Activated naive CD8-positive, alpha-beta T cell treated with anti-CD3 and anti-CD28 coated beads, Interleukin-2, amount 10 ng/mL, durations not matched to agents 7 days and 5 days (primary cell): ENCODE data around the gene RNASE12. TPM values are rescaled to one million over a fixed set of nuclear protein-coding genes. Genes with fewer than 3 reads are reported as not detected.
"Not testable (repeated sequence)": the region's sequence is repeated elsewhere in the genome, so short reads cannot be mapped to it uniquely, and the experiment has no call there.

Source experiments
- ATAC-seq: fragments of 150-1000 bp; cut with Tn5 transposase; one replicate; pipeline ENCODE4 v1.10.0; 2021; ENCODE audit warnings: low read depth, moderate library complexity
- POLR2A ChIA-PET: fragments of 350-600 bp; sonication (Branson Sonifier 250); formaldehyde crosslinking; loops from one replicate; lab custom pipeline; 2021; ENCODE audit warnings: antibody characterized with exemption; lab: Charles Lee
- DNase-seq: peaks from one replicate; pipeline ENCODE4 v3.0.0; 2021
- H3K27ac Mint-ChIP-seq: one replicate; pipeline ENCODE4 v1.8.0; 2022; ENCODE audit warnings: mild to moderate bottlenecking, mixed read lengths
- H3K27me3 Mint-ChIP-seq: one replicate; pipeline ENCODE4 v1.8.0; 2022; ENCODE audit warnings: mild to moderate bottlenecking, moderate library complexity, mixed read lengths
- H3K36me3 Mint-ChIP-seq: one replicate; pipeline ENCODE4 v1.8.0; 2021; ENCODE audit warnings: mild to moderate bottlenecking, mixed read lengths
- H3K4me1 Mint-ChIP-seq: one replicate; pipeline ENCODE4 v1.8.0; 2021; ENCODE audit warnings: mixed read lengths
- H3K4me3 Mint-ChIP-seq: one replicate; pipeline ENCODE4 v1.8.0; 2022; ENCODE audit warnings: mild to moderate bottlenecking, moderate library complexity, mixed read lengths
- H3K9me3 Mint-ChIP-seq: one replicate; pipeline ENCODE4 v1.8.0; 2021; ENCODE audit warnings: mixed read lengths
- total RNA-seq, 2 experiments: library from RNA; stranded (reverse); gene quantifications; one replicate each; pipeline ENCODE4 v1.2.3, GENCODE V29; 2021

RNASE12 gene
- total RNA-seq, 2 experiments from 2014 or later = not detected

DNA sequence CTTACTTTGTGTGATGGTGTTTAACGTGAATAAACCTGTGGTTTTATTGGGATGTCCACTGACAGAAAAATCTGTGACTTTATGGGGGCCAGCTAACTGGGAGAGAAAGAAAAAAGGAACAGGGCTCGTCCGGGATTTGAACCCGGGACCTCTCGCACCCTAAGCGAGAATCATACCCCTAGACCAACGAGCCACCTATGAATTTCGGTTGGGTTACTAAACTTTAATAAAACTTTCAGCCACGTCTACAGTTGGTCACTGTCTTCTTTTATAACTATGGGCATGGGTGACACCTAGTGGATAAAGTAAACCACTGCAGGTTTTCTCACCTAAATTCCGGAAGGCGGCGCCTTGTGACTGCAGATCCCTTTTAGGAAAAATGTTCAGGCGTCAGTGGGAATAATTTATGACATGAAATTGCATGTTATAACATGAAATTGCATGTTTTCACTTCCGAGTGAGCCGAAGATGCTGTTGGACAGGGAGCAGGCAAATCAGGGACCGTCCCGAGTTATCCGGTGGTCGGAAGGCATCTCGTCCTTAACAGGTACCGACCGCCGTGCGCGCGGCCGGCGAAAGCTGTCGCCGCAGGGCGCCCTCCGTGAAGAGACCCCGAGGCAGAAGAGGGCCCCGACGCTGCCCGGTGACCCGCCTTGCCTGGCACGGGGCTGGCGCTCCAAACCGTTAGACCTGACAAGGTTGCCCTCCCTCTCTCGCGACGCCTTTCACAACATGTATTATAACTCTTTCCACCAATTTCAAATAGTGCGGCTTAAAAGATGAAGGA is 18.2 kb upstream of the RNASE12 start:
- H3K4me3 Mint-ChIP-seq = no peak overlapping the region
- no peaks in the 10 kb centered on the region for H3K36me3 Mint-ChIP-seq
- POLR2A ChIA-PET = interaction anchor here (0.6 to 1.7 kb wide), 6 partner anchors 10 to 266 kb away, joined by 3 to 11 read pairs (median 3); partner anchors contain the start of genes APEX1, OSGEP, PARP2 and PNP
- no peaks in the 10 kb centered on the region for H3K27me3 Mint-ChIP-seq
- H3K27ac Mint-ChIP-seq = no peak overlapping the region
- H3K4me1 Mint-ChIP-seq = peaks cover 1% of the 10 kb centered on the region
- ATAC-seq (peak; percentile 5), DNase-seq (peak; percentile 68)
- H3K9me3 Mint-ChIP-seq = no peaks in the 10 kb centered on the region

DNA sequence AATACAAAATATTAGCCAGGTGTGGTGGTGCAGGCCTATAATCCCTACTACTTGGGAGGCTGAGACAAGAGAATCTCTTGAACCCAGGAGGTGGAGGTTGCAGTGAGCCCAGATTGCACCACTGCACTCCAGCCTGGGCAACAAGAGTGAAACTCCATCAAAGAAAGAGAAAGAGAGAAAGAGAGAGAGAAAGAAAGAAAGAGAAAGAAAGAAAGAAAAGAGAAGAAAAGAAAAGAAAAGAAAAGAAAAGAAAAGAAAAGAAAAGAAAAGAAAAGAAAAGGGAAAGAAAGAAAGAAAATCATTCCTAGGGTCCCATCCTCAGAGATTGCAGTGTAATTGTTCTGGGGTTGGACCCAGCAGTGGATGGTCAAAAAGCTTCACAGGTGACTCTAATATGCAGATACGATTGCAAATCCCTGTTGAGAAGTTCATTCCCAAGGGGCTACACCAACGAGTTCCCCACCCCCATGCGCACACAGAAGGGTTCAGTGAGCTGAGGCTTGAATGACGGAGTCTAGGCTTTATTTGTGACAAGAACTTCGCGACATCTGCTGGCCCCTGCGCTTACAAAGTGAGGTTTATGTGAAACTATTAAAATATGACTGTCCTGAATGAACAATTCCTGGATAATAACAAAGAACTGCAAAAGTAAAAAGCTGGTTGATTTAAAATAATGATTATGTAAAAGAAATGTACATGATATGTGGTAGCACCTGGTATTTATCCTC is 17.4 kb upstream of the RNASE12 start:
- Mint-ChIP-seq H3K4me1 (peaks cover 1% of the 10 kb centered on the region), H3K27me3 (no peaks in the 10 kb centered on the region), H3K9me3 (no peaks in the 10 kb centered on the region), H3K36me3 (no peaks in the 10 kb centered on the region), H3K27ac (no peak overlapping the region), H3K4me3 (peak overlapping the region; percentile 14)
- DNase-seq (no peak), ATAC-seq (no peak)
- POLR2A ChIA-PET = interaction anchor here (1.7 kb wide), 1 partner anchor 139 kb away, joined by 3 read pairs; the partner anchor contains the start of gene PNP

DNA sequence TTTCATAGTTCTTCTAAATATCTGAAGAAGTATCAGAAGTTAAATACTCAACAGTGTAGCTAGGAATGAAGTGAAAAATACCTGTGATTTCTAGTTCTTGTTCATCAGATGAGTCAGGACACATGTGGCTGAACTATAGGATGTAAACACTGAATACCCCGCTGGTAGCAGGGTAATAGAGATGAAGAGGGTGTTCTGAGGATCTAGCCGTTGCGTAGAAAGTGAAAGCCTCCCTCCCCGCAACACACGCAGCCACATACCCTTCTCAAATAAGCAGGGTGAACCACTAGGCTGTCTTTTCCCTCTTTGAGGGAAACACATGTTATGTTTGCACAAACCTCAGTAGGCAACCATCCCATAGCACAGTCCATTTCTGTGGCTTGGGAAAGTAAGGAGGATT is 16.4 kb upstream of the RNASE12 start:
- Mint-ChIP-seq H3K4me1 (peaks cover 1% of the 10 kb centered on the region), H3K36me3 (no peaks in the 10 kb centered on the region), H3K27ac (no peak overlapping the region), H3K27me3 (no peaks in the 10 kb centered on the region), H3K9me3 (no peaks in the 10 kb centered on the region), H3K4me3 (no peak overlapping the region)
- ATAC-seq (no peak), DNase-seq (no peak)
- POLR2A ChIA-PET = interaction anchor here (1.7 kb wide), 1 partner anchor 139 kb away, joined by 3 read pairs; the partner anchor contains the start of gene PNP

DNA sequence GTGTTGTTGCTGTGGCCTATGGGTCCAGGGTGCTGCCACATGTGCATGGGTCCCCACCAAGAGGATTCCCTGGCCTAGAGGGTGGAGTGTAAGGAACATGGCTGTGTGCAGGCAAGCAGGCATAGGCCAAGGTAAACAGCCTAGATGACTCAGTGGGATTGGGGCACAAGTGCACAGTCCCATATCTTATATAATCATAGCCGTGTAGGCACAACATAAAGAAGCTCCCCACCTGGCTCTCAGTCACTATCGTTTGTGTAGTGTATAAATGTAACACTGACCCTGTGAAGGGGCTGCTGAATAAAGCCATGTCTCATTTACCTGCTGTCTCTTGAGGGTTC is 15.7 kb upstream of the RNASE12 start:
- Mint-ChIP-seq H3K36me3 (no peaks in the 10 kb centered on the region), H3K27ac (no peak overlapping the region), H3K27me3 (no peaks in the 10 kb centered on the region), H3K4me1 (peaks cover 1% of the 10 kb centered on the region), H3K4me3 (no peak overlapping the region), H3K9me3 (no peaks in the 10 kb centered on the region)
- no peak for ATAC-seq
- POLR2A ChIA-PET = no interaction called here
- no peak for DNase-seq

DNA sequence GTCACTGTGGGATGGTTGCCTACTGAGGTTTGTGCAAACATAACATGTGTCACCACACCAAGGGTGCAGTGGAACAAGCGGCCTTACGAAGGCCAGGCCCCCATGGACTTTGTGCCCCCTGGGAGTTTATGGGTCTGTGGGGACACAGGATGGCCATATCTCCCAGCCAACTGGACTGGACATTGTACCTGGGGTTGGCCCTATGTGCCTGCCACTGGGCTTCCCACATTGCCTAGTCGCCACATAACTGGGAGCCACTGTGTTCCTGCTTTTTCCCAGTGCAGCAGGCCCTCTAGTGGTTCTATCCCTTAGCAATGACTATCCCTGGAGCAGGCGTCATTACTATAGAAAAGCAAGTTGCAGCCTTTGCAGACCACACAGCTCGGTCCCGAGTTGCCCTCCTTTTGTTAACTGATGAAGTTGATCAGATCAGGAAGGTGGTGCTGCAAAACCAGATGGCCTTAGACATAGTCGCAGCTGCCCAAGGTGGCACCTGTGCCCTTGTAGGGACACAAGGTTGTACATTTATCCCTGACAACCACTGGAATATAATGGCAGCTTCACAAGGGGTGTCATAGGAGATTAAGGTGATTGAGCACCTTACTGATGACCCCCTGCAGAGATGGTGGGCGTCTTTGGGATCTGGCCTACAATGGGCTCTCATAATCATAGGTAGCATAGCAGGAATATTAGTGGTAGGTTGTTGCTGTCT is 15.2 kb upstream of the RNASE12 start:
- no peak overlapping the region for H3K4me3 Mint-ChIP-seq
- DNase-seq (no peak), ATAC-seq (no peak)
- POLR2A ChIA-PET = interaction anchor here (1.0 kb wide), 1 partner anchor 187 kb away, joined by 3 read pairs; no protein-coding TSS in a partner anchor
- no peaks in the 10 kb centered on the region for H3K36me3 Mint-ChIP-seq
- H3K27ac Mint-ChIP-seq = no peak overlapping the region
- H3K9me3 Mint-ChIP-seq = no peaks in the 10 kb centered on the region
- no peaks in the 10 kb centered on the region for H3K27me3 Mint-ChIP-seq
- peaks cover 1% of the 10 kb centered on the region for H3K4me1 Mint-ChIP-seq

DNA sequence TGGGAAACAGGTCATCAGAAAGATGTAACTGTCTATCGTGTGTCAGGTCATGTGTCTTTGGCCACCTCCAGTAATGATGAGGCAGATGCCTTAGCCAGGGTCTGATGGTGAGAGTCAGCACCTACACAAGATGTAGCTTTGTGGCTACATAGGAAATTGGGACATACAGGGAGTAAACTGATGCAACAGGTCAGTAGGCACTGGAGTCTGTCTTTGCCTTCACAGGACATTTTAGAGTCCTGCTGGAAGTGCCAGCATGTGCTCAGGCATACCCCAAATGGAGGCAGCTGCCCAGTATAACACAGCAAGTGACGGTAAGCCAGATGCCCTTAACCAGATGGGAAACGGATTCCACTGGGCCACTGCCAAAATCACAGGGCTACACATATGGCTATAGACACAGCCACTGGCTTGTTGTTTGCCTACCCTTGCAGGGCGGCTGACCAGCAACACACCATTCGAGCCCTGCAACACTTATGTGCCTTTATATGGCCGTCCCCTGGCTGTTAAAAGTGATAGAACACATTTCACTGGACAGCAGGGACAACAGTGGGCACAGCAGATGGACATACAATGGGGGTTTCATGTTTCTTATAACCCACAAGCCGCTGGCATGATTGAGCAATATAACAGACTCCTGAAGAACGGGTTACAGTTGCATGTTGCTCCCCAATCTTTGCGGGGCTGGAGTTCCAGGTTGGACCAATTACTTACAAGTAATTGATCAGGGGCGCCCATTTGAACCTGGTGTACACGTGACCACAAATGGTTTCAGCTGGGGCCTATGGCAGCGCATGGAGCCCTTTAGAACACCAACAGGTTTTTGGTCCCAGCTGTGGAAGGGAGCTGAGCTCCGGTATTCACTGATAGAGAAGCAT is 12.9 kb upstream of the RNASE12 start:
- no peaks in the 10 kb centered on the region for H3K9me3 Mint-ChIP-seq
- peaks cover 1% of the 10 kb centered on the region for H3K4me1 Mint-ChIP-seq
- ATAC-seq (no peak), DNase-seq (no peak)
- H3K4me3 Mint-ChIP-seq = no peak overlapping the region
- no peaks in the 10 kb centered on the region for H3K36me3 Mint-ChIP-seq
- POLR2A ChIA-PET = no interaction called here
- no peak overlapping the region for H3K27ac Mint-ChIP-seq
- no peaks in the 10 kb centered on the region for H3K27me3 Mint-ChIP-seq

DNA sequence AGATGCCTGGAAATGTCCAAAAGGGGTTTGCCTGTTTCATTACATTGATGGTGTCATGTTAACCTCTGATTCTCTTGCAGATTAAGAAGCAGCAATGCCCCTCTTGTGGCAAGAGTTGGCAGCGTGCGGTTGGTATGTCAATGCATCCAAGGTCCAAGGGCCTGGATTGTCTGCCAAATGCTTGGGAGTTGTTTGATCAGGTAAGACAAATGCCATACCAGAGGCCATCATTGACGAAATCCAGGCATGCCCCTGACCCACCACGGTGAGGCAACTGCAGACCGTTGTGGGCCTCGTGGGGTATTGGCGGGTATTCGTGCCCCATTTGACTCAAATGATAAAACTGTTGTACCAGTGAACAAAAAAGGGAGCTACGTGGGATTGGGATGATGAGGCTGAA is 11.4 kb upstream of the RNASE12 start:
- H3K27me3 Mint-ChIP-seq = no peaks in the 10 kb centered on the region
- no peak overlapping the region for H3K27ac Mint-ChIP-seq
- H3K36me3 Mint-ChIP-seq = no peaks in the 10 kb centered on the region
- DNase-seq (no peak), ATAC-seq (no peak)
- no peak overlapping the region for H3K4me3 Mint-ChIP-seq
- POLR2A ChIA-PET = no interaction called here
- H3K9me3 Mint-ChIP-seq = no peaks in the 10 kb centered on the region
- H3K4me1 Mint-ChIP-seq = peaks cover 1% of the 10 kb centered on the region

DNA sequence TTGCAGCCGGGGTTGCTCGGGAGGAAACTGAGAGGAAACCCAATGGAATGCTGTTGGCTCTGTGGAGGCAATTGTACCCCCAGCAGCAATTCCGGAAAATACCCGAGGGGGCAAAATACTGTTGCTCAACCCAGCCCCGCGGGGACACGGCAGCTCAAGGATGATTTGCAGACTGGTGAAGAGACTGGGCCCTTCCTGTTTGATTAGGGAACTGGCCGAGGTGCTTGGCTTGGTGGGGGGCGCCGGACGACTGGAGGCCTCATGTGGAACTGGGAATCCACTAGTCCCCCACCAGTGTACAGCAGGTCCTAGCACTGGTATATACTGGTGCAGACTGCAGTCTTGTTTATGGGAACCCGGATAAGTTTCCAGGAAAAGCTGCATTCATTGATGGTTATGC is 10.3 kb upstream of the RNASE12 start:
- DNase-seq (no peak), ATAC-seq (no peak)
- Mint-ChIP-seq H3K36me3 (no peaks in the 10 kb centered on the region), H3K4me1 (no peaks in the 10 kb centered on the region), H3K4me3 (no peak overlapping the region), H3K27me3 (no peaks in the 10 kb centered on the region), H3K9me3 (no peaks in the 10 kb centered on the region), H3K27ac (no peak overlapping the region)
- POLR2A ChIA-PET = no interaction called here

DNA sequence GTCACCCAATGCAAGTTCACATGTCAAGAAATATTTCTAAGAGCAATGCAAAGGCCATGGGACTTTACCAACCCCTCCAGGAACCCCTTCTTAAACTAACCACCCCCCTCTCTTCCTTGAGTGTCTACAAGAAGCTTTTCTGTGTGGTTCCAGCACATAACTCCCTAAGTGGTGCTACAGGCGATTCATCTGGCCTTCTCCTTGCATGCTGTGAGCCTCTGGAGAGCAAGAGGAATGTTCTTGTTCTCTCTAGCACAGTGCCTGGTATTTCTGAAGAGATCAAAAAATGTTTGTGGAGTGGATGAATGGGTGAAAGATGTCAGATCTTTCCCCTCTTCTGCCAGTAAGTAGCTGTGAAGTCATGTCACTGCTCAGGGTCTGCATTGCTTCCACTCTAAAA is 5.9 kb upstream of the RNASE12 start:
- no peaks in the 10 kb centered on the region for H3K4me1 Mint-ChIP-seq
- ATAC-seq (no peak), DNase-seq (no peak)
- H3K9me3 Mint-ChIP-seq = no peaks in the 10 kb centered on the region
- peaks cover 6% of the 10 kb centered on the region for H3K27me3 Mint-ChIP-seq
- POLR2A ChIA-PET = no interaction called here
- no peak overlapping the region for H3K27ac Mint-ChIP-seq
- H3K4me3 Mint-ChIP-seq = no peak overlapping the region
- H3K36me3 Mint-ChIP-seq = no peaks in the 10 kb centered on the region

DNA sequence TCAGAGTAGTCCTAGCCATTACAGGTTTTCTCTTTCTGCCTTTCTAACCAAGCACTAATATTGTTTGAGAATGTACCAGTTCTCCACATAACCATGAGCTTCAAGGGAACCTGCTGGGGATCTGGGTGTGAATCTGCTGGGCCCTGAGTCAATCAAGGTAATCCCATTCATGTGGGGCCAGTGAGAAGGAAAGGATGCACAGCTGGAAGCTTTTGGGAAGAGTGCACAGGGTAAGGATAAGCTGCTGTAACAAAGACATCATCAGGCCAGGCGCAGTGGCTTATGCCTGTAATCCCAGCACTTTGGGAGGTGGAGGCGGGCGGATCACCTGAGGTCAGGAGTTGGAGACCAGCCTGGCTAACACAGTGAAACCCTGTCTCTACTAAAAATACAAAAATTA is 4.5 kb upstream of the RNASE12 start:
- H3K4me1 Mint-ChIP-seq, H3K36me3 Mint-ChIP-seq, H3K9me3 Mint-ChIP-seq, POLR2A ChIA-PET, H3K4me3 Mint-ChIP-seq, DNase-seq, ATAC-seq, H3K27ac Mint-ChIP-seq: not testable (repeated sequence)
- H3K27me3 Mint-ChIP-seq = peaks cover 13% of the 10 kb centered on the region

DNA sequence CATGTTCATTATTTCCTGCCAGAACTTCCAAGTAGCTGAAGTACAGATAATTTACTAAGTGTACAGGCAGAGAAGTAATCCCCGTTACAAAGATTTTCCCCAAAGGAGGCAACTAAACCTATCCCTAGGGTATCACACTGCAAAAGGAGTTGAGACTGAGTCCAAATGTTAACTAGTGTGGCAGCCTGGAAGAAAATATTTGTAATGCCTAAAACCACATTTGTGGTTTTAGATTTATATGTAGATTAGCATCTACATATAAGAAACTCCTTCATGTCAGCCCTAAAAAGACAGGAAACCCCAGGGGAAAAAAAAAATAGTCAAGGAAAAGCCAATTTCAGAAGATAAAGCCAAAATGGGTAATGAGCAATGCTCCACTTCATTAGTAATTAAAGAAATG is 1.4 kb upstream of the RNASE12 start:
- Mint-ChIP-seq H3K27ac (no peak overlapping the region), H3K4me1 (no peaks in the 10 kb centered on the region), H3K4me3 (no peak overlapping the region), H3K27me3 (peaks cover 17% of the 10 kb centered on the region), H3K9me3 (no peaks in the 10 kb centered on the region), H3K36me3 (no peaks in the 10 kb centered on the region)
- POLR2A ChIA-PET = no interaction called here
- DNase-seq (no peak), ATAC-seq (no peak)

DNA sequence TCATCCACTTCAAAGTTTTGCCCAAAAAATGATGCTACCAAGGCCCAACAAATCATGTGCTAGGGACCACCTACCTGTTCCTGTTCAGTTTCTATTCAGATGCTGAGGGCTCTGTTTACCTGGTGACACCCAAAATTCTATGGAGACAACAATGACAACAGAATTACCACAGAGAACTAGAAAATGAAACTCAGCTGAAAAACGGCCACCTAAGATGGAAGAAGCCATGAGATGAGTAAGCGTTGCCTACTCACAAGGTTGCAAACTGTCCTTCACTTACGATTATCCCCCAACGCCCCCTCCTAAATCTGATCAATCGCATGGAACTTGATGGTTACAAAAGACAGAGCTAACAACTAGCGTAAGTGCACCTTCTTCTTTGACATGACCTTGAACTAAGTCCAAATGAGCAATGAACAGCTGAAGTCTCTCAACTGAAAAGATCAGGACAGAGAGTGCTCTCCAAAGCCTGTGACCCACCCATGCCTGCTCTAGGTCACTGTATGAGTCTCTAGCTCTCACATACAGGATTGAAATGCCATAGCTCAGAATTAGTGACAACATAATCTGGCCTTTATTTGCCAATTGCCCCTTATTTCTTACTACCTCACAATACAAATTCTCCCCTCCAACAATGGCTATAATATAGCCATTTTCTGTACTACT is 3.6 kb downstream of the RNASE12 start, which contains the start of gene RNASE11:
Gene RNASE11 (minus strand): TSS at position 513 of the 666 bp plus-strand sequence.
- POLR2A ChIA-PET = no interaction called here
- no peak within 1 kb of the TSS for H3K27ac Mint-ChIP-seq

More for the DNA sequence above, 3.6 kb downstream of the RNASE12 start, which contains the start of gene RNASE11:
- no peaks in the 10 kb centered on the region for H3K36me3 Mint-ChIP-seq
- ATAC-seq (no peak), DNase-seq (no peak)
- peaks cover 13% of the 10 kb centered on the region for H3K27me3 Mint-ChIP-seq
- H3K4me3 Mint-ChIP-seq = no peak within 1 kb of the TSS
- H3K9me3 Mint-ChIP-seq = peaks cover 3% of the 10 kb centered on the region
- H3K4me1 Mint-ChIP-seq = peaks cover 1% of the 10 kb centered on the region
